Parathyroid adenoma (tissue), 2 donors: Measurements from ENCODE around the gene SLC4A1AP.
A peak's percentile ranks its signal among the peaks of the same experiment; 100 is the strongest.

Source experiments
- H2AFZ ChIP-seq: fragments of 300-600 bp; sonication (generic); one replicate; pipeline ENCODE4 v1.7.0; 2017; ENCODE audit warnings: antibody characterized with exemption, mild to moderate bottlenecking
- H3K27ac ChIP-seq: fragments of 300-600 bp; sonication (generic); one replicate; pipeline ENCODE4 v1.7.0; 2017
- H3K27me3 ChIP-seq: fragments of 300-600 bp; sonication (generic); one replicate; pipeline ENCODE4 v1.7.0; 2017; ENCODE audit warnings: low read length; ENCODE audit not compliant: control insufficient read depth, insufficient read depth
- H3K36me3 ChIP-seq: fragments of 300-600 bp; sonication (generic); one replicate; pipeline ENCODE4 v1.7.0; 2017; ENCODE audit warnings: low read length; ENCODE audit not compliant: control insufficient read depth, insufficient read depth
- H3K4me1 ChIP-seq: fragments of 300-600 bp; sonication (generic); one replicate; pipeline ENCODE4 v1.7.0; 2017; ENCODE audit warnings: control low read depth
- H3K4me2 ChIP-seq: fragments of 300-600 bp; sonication (generic); one replicate; pipeline ENCODE4 v1.7.0; 2017; ENCODE audit warnings: low read length
- H3K4me3 ChIP-seq: fragments of 300-600 bp; sonication (generic); one replicate; pipeline ENCODE4 v1.7.0; 2017; ENCODE audit warnings: low read depth, low read length
- H3K79me2 ChIP-seq: fragments of 300-600 bp; sonication (generic); one replicate; pipeline ENCODE4 v1.7.0; 2017; ENCODE audit warnings: control low read depth
- H3K9ac ChIP-seq: fragments of 300-600 bp; sonication (generic); one replicate; pipeline ENCODE4 v1.7.0; 2017; ENCODE audit warnings: mild to moderate bottlenecking
- H3K9me3 ChIP-seq: fragments of 300-600 bp; sonication (generic); one replicate; pipeline ENCODE4 v1.7.0; 2017; ENCODE audit warnings: low read length; ENCODE audit not compliant: control insufficient read depth
- TF ChIP-seq, protein P1 (sequence below): fragments of 300-600 bp; sonication (generic); IDR thresholded peaks from one replicate; pipeline ENCODE4 v1.7.0; 2017; ENCODE audit warnings: antibody characterized with exemption, mild to moderate bottlenecking
- donor health status: primary hyperparathyroidism.

SLC4A1AP gene

GRCh38 chr2:27736890-27737204 is 73.2 kb downstream of the SLC4A1AP start:
- Histone ChIP-seq H3K36me3 (no peaks in the 10 kb centered on the region), H3K27ac (peak overlapping the region; percentile 58)

DNA sequence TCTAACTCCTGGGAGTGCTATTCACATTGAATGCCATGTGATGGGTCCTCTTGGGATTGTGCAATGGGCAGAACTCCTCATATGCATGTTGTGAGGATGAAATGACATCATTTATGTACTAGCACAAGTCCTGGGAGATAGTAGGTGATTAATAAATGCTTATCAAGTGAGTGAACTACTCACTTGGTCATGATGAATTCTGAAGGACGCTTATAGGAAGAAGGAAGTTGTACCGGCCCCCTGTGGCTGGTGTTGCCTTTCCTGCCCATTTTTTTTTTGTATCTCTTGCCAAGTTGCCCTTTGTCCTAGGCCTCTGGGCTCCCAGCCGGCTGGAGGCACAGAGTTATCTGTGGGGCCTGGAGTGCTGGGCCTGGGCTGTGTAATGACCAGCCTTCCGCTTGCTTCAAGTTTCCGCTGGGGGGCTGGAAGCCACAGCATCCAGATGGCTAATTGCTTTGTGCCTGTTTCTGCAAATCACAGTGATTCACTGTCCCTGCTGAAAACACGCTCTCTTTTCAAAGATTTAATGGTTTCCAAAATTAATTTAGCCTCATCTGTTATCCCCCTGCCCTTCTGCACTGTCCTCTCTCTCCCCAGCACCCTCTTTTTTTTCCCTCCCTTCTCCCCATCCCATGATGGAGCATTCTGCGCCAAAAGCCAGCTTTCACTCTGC is 74.1 kb downstream of the SLC4A1AP start:
- TF ChIP-seq, protein P1, sequence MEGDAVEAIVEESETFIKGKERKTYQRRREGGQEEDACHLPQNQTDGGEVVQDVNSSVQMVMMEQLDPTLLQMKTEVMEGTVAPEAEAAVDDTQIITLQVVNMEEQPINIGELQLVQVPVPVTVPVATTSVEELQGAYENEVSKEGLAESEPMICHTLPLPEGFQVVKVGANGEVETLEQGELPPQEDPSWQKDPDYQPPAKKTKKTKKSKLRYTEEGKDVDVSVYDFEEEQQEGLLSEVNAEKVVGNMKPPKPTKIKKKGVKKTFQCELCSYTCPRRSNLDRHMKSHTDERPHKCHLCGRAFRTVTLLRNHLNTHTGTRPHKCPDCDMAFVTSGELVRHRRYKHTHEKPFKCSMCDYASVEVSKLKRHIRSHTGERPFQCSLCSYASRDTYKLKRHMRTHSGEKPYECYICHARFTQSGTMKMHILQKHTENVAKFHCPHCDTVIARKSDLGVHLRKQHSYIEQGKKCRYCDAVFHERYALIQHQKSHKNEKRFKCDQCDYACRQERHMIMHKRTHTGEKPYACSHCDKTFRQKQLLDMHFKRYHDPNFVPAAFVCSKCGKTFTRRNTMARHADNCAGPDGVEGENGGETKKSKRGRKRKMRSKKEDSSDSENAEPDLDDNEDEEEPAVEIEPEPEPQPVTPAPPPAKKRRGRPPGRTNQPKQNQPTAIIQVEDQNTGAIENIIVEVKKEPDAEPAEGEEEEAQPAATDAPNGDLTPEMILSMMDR, result no peak
- Histone ChIP-seq H3K79me2 (no peaks in the 10 kb centered on the region), H3K4me2 (no peak overlapping the region), H3K9me3 (no peaks in the 10 kb centered on the region), H3K36me3 (no peaks in the 10 kb centered on the region), H3K27ac (peak overlapping the region; percentile 5), H2AFZ (no peak overlapping the region), H3K9ac (no peak overlapping the region), H3K4me3 (no peak overlapping the region), H3K27me3 (no peaks in the 10 kb centered on the region), H3K4me1 (peaks cover 5% of the 10 kb centered on the region)

More at GRCh38 chr2:27736890-27737204, 73.2 kb downstream of the SLC4A1AP start:
- no peaks in the 10 kb centered on the region for H3K79me2 ChIP-seq
- no peak overlapping the region for H3K4me3 ChIP-seq
- H3K4me2 ChIP-seq, result no peak overlapping the region
- peaks cover 5% of the 10 kb centered on the region for H3K4me1 ChIP-seq
- TF ChIP-seq, protein P1, result no peak
- no peaks in the 10 kb centered on the region for H3K9me3 ChIP-seq
- H3K27me3 ChIP-seq, result no peaks in the 10 kb centered on the region
- H3K9ac ChIP-seq, result no peak overlapping the region
- no peak overlapping the region for H2AFZ ChIP-seq

DNA sequence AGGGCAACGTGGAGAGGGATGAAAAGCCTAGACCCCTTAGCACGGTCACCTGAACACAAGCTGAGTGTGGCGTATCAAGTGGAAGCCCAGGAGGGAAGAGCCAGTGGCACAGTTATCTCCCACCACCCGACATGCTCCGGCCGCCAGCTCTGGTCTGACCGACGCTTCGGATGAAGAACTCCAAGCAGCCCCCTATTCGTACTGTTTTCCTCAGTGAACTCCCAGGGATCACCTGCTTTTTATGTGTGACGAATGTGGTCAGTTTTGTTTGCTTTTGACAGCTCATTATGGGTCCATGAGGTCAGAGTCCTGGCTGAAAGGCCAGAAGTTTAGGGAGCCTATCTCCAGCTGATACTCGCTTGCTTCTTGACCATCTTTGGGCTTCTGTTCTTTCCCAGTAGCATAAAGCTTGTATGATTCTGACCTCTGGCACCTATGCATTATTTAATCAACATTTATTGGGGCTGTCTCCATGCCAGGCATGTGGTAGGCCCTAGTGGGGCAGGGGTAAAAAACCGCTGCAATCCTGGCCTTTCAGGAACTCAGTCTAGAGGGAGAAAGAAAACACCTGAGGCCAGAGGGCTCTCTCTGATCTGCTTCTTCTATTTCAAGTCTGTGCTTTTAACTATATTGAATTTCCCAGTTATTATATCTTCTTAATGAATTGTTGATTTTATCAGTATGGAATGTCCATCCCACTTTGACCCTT is 74.8 kb downstream of the SLC4A1AP start:
- no peaks in the 10 kb centered on the region for H3K79me2 ChIP-seq
- H3K4me3 ChIP-seq, result no peak overlapping the region
- no peaks in the 10 kb centered on the region for H3K27me3 ChIP-seq
- H3K4me1 ChIP-seq, result peaks cover 5% of the 10 kb centered on the region
- H3K36me3 ChIP-seq, result no peaks in the 10 kb centered on the region
- no peaks in the 10 kb centered on the region for H3K9me3 ChIP-seq
- no peak overlapping the region for H3K27ac ChIP-seq
- no peak overlapping the region for H3K4me2 ChIP-seq
- TF ChIP-seq, protein P1, result no peak
- H3K9ac ChIP-seq, result no peak overlapping the region
- H2AFZ ChIP-seq, result no peak overlapping the region

DNA sequence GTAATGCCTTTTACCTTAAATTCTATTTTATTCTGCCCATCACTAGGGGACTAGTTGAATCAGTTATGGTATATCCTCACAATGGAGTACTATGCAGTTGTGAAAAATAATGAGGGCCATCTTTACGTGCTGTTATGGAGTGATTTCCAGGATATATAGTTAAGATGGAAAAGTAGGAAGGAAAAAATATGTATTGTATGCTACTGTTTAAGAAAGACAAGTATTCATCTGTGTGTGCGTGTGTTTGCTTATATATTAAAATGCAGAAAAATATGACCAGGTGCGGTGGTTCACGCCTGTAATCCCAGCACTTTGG is 75.3 kb downstream of the SLC4A1AP start:
- Histone ChIP-seq H3K9ac (no peak overlapping the region), H3K4me2 (no peak overlapping the region), H2AFZ (no peak overlapping the region), H3K27ac (no peak overlapping the region), H3K4me1 (peaks cover 5% of the 10 kb centered on the region), H3K79me2 (no peaks in the 10 kb centered on the region), H3K9me3 (no peaks in the 10 kb centered on the region), H3K36me3 (no peaks in the 10 kb centered on the region), H3K4me3 (no peak overlapping the region), H3K27me3 (no peaks in the 10 kb centered on the region)
- TF ChIP-seq, protein P1, result no peak

DNA sequence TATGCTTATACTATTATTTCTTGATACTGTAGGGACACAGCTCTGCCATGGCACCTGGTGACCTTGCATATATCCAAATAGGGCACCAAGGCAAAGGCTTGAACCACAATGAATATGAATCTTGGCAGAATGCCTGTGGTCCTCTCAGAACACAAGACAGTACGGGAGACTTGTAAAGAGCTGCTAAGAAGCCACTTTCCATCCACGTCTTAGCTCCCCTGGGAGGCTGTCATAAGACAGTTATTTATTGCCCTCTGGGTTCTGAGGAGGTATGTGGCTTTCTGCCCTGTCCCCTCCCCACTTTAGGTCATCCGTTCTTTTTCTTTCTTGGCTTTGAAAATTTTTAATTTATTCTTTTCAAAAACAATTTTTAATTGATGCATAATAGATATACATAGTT is 78.0 kb downstream of the SLC4A1AP start:
- Histone ChIP-seq H3K4me2 (no peak overlapping the region), H3K36me3 (no peaks in the 10 kb centered on the region), H3K79me2 (no peaks in the 10 kb centered on the region), H3K27me3 (no peaks in the 10 kb centered on the region), H3K9me3 (no peaks in the 10 kb centered on the region), H3K4me3 (no peak overlapping the region), H3K27ac (no peak overlapping the region), H2AFZ (no peak overlapping the region), H3K9ac (no peak overlapping the region), H3K4me1 (no peaks in the 10 kb centered on the region)
- TF ChIP-seq, protein P1, result no peak
